Uterus (tissue), 2 donors: ENCODE data around the gene ATXN7L2.

ENCODE experiments used
- CTCF ChIP-seq, 4 experiments: fragments of 200-600 bp in 2 of 4; fragments of 450-650 bp in 2 of 4; sonication (generic) in 2 of 4; IDR thresholded peaks; one replicate each; pipeline ENCODE4 v1.5.1; 2016 to 2019; ENCODE audit warnings: antibody characterized with exemption in 4 of 4, mild to moderate bottlenecking in 2 of 4, moderate library complexity in 1 of 4
- POLR2A ChIP-seq, 2 donors: fragments of 450-650 bp; IDR thresholded peaks; one replicate each; pipeline ENCODE4 v1.6.1; 2016; ENCODE audit warnings: antibody characterized with exemption in 2 of 2, mild to moderate bottlenecking in 1 of 2, moderate library complexity in 1 of 2

DNA sequence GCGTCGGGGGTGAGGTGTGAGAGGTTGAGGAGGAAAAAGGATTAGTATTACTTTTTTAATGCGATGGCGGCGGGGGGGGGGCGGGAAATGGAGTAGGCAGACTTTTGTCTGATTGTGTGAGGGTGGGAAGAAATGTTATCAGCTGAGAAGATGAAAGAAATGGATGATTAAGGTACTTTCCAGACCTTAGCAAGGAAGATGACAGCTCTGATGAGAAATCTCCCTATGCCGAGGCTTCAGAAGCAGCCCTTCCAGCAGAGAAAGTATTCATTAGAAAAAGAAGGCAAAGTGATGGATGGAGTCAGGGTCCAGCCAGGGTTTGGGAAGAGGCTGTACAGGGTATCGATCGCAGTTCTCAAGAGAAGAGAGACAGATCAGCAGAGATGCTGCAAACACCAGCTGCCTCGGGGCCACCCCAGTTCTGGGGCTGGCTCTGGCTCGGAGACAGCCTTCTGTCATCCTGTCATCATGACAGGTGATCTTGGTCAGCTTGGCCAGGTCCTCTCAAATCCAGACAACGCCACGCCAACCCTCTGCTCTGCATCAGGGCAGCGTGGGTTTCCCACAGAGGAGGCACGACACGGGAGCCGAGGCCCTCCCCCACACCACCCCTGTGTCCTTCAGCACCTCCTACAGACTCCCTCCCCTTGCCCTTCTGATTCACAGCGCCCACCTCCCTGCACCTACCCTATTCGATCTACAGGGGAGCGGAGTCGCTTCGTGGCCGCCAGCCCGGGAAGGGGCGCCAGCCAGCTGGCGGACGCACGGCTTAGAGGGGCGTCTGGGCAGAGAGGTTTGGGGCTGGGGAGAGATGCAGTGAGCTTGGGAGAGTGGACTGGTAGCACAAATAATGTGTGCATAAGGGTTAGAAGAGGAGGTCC, 674 bp upstream of the ATXN7L2 start:
- TF ChIP-seq CTCF (IDR thresholded peaks at IDR 0.05) = no peak
- TF ChIP-seq POLR2A (IDR thresholded peaks at IDR 0.05) = no peak
